Tibial nerve (tissue), 4 donors: ENCODE results near the gene SLC30A2. TPM values are rescaled to one million over a fixed set of nuclear protein-coding genes. Genes with fewer than 3 reads are reported as not detected.

Experiments
- DNase-seq, 2 donors: peaks; one replicate each; pipeline ENCODE4 v3.0.0-alpha.2; 2019; ENCODE audit warnings: low spot score in 2 of 2
- H3K27ac ChIP-seq, 4 donors: fragments of 200-600 bp; sonication (generic) in 3 of 4; one replicate each; pipeline ENCODE4 v1.5.1; 2017 to 2019; ENCODE audit warnings: mild to moderate bottlenecking in 1 of 4
- H3K27me3 ChIP-seq, 2 donors: fragments of 200-600 bp; sonication (generic) in 1 of 2; one replicate each; pipeline versions ENCODE4 v1.5.1 to v1.6.0; 2017 to 2019
- H3K36me3 ChIP-seq, 3 donors: fragments of 200-600 bp; sonication (generic); one replicate each; pipeline ENCODE4 v1.5.1; 2018 to 2019
- H3K4me1 ChIP-seq, 4 donors: fragments of 200-600 bp; sonication (generic) in 3 of 4; one replicate each; pipeline ENCODE4 v1.5.1; 2017 to 2019
- H3K4me3 ChIP-seq, 4 donors: fragments of 200-600 bp; sonication (generic) in 3 of 4; one replicate each; pipeline ENCODE4 v1.5.1; 2017 to 2019; ENCODE audit warnings: mild to moderate bottlenecking in 1 of 4, moderate library complexity in 1 of 4
- H3K9me3 ChIP-seq, 4 donors: fragments of 200-600 bp; sonication (generic) in 3 of 4; one replicate each; pipeline ENCODE4 v1.5.1; 2017 to 2019
- CTCF ChIP-seq, 5 experiments: fragments of 200-600 bp in 3 of 5; fragments of 450-650 bp in 2 of 5; sonication (generic) in 3 of 5; IDR thresholded peaks; one replicate each; pipeline ENCODE4 v1.5.1; 2016 to 2019; ENCODE audit warnings: antibody characterized with exemption in 5 of 5, mild to moderate bottlenecking in 3 of 5, moderate library complexity in 2 of 5
- EP300 ChIP-seq, 2 donors: sonication (generic); formaldehyde crosslinking; IDR thresholded peaks; one replicate each; pipeline ENCODE4 v1.6.1; 2017; ENCODE audit warnings: antibody characterized with exemption in 2 of 2, mild to moderate bottlenecking in 1 of 2
- POLR2A ChIP-seq, 2 donors: fragments of 450-650 bp; IDR thresholded peaks; one replicate each; pipeline ENCODE4 v1.6.1; 2017; ENCODE audit warnings: antibody characterized with exemption in 2 of 2, mild to moderate bottlenecking in 2 of 2, moderate library complexity in 2 of 2
- WGBS, 2 donors: methylation state at CpG; one replicate each; pipeline ENCODE4 v1.1.5; 2018; 5-methylcytosine and 5-hydroxymethylcytosine counted together
- total RNA-seq, 4 donors: library from RNA; depleted of rRNA; stranded (reverse); fragments of >200 nt; gene quantifications; one replicate each; pipeline ENCODE4 v1.1.0, GENCODE V29; 2016

SLC30A2 gene
- total RNA-seq, 4 donors from 2014 or later, result not detected

- H3K4me3 ChIP-seq, result no peak overlapping the region
- H3K36me3 ChIP-seq, result no peaks in the 10 kb centered on the region
- TF ChIP-seq POLR2A (IDR thresholded peaks at IDR 0.05), result no peak
- no peak for TF ChIP-seq CTCF (IDR thresholded peaks at IDR 0.05)
- TF ChIP-seq EP300 (IDR thresholded peaks at IDR 0.05), result no peak
- H3K27me3 ChIP-seq, result peaks cover 0 to 39% of the 10 kb centered on the region in 2 donors
- no peak overlapping the region for H3K27ac ChIP-seq
- DNase-seq, result no peak
- H3K4me1 ChIP-seq, result no peaks in the 10 kb centered on the region
- WGBS, 2 donors, result 28 to 30% methylated on average over 16 of the region's 16 CpGs
- H3K9me3 ChIP-seq, result no peaks in the 10 kb centered on the region
These were observed 8.0 kb upstream of the SLC30A2 start for GRCh38 chr1:26053718-26054560.

GRCh38 chr1:26050248-26050640, 4.3 kb upstream of the SLC30A2 start:
- Histone ChIP-seq H3K27ac (no peak overlapping the region), H3K9me3 (no peaks in the 10 kb centered on the region), H3K4me3 (no peak overlapping the region), H3K27me3 (peaks cover 0 to 70% of the 10 kb centered on the region in 2 donors), H3K4me1 (peaks cover 0 to 14% (median 5%) of the 10 kb centered on the region in 4 donors), H3K36me3 (no peaks in the 10 kb centered on the region)
- DNase-seq, result no peak
- no peak for TF ChIP-seq CTCF (IDR thresholded peaks at IDR 0.05)
- 79 to 88% methylated on average over 6 of the region's 6 CpGs for WGBS, 2 donors

GRCh38 chr1:26049531-26050247, 3.8 kb upstream of the SLC30A2 start:
- Histone ChIP-seq H3K27me3 (peaks cover 0 to 74% of the 10 kb centered on the region in 2 donors), H3K9me3 (no peaks in the 10 kb centered on the region), H3K4me1 (peaks cover 0 to 17% (median 5%) of the 10 kb centered on the region in 4 donors), H3K27ac (no peak overlapping the region), H3K4me3 (no peak overlapping the region), H3K36me3 (no peaks in the 10 kb centered on the region)
- WGBS, 2 donors, result 67 to 69% methylated on average over 10 of the region's 10 CpGs
- no peak for DNase-seq
- TF ChIP-seq POLR2A (IDR thresholded peaks at IDR 0.05), result no peak
- TF ChIP-seq EP300 (IDR thresholded peaks at IDR 0.05), result no peak
- TF ChIP-seq CTCF (IDR thresholded peaks at IDR 0.05), result no peak

- peaks cover 0 to 17% (median 5%) of the 10 kb centered on the region in 4 donors for H3K4me1 ChIP-seq
These were observed 1.5 kb upstream of the SLC30A2 start for GRCh38 chr1:26047278-26047874.

More at GRCh38 chr1:26047278-26047874, 1.5 kb upstream of the SLC30A2 start:
- WGBS, 2 donors, result 76 to 81% methylated on average over 6 to 7 of the region's 7 CpGs
- H3K27ac ChIP-seq, result no peak overlapping the region
- TF ChIP-seq EP300 (IDR thresholded peaks at IDR 0.05), result no peak
- TF ChIP-seq POLR2A (IDR thresholded peaks at IDR 0.05), result no peak
- TF ChIP-seq CTCF (IDR thresholded peaks at IDR 0.05), result no peak
- no peaks in the 10 kb centered on the region for H3K36me3 ChIP-seq
- H3K9me3 ChIP-seq, result no peaks in the 10 kb centered on the region
- DNase-seq, result no peak
- peaks cover 0 to 74% of the 10 kb centered on the region in 2 donors for H3K27me3 ChIP-seq
- H3K4me3 ChIP-seq, result no peak overlapping the region
